GM23248 (cell line): ENCODE results near the gene PYGB.

Experiments used
- EZH2 ChIP-seq: fragments of 200-600 bp; sonication (generic); IDR thresholded peaks from 2 replicates; pipeline ENCODE4 v1.6.1; 2018; ENCODE audit warnings: antibody characterized with exemption, mild to moderate bottlenecking; ENCODE audit not compliant: insufficient read depth, poor library complexity, severe bottlenecking
- EZH2phosphoT487 ChIP-seq: fragments of 200-600 bp; sonication (generic); IDR thresholded peaks from 2 replicates; pipeline ENCODE4 v1.6.1; 2018; ENCODE audit warnings: antibody characterized with exemption, moderate library complexity, mild to moderate bottlenecking, low read depth; ENCODE audit not compliant: insufficient read depth

GRCh38 chr20:25225642-25226432 is 22.0 kb upstream of the PYGB start:
- TF ChIP-seq EZH2 (no peak), EZH2phosphoT487 (no peak)
